Keratinocyte (primary cell): ENCODE results near the gene HSFX3. TPM values are rescaled to one million over a fixed set of nuclear protein-coding genes. Genes with fewer than 3 reads are reported as not detected.
"Not testable (repeated sequence)": the region's sequence is repeated elsewhere in the genome, so short reads cannot be mapped to it uniquely, and the experiment has no call there.

Source experiments
- DNase-seq: peaks from one replicate; pipeline ENCODE4 v3.0.0-alpha.2; 2011; ENCODE audit warnings: low read depth, missing footprints, low spot score
- FAIRE-seq: peaks from 2 replicates; lab custom pipeline; 2011; peaks lifted over from hg19 to GRCh38; lab: Jason Lieb, UNC
- H2AFZ ChIP-seq: 2 replicates; pipeline ENCODE4 v1.6.0; 2012; ENCODE audit warnings: low read length, control low read depth, inconsistent platforms; ENCODE audit not compliant: control insufficient read depth
- H3K27ac ChIP-seq: 2 replicates; pipeline ENCODE4 v1.5.1; 2011; ENCODE audit warnings: low read length; ENCODE audit not compliant: control insufficient read depth, insufficient read depth
- H3K27me3 ChIP-seq: 3 replicates; pipeline ENCODE4 v1.6.0; 2011; ENCODE audit warnings: low read length; ENCODE audit not compliant: control insufficient read depth, insufficient read depth; ENCODE audit errors: extremely low read depth
- H3K36me3 ChIP-seq, 2 experiments: 2 replicates in 1 of 2; 3 replicates in 1 of 2; pipeline ENCODE4 v1.5.1; 2011; ENCODE audit warnings: low read length in 2 of 2, mild to moderate bottlenecking in 1 of 2; ENCODE audit not compliant: control insufficient read depth in 2 of 2, insufficient read depth in 2 of 2; ENCODE audit errors: extremely low read depth in 1 of 2
- H3K4me1 ChIP-seq: 3 replicates; pipeline ENCODE4 v1.5.1; 2011; ENCODE audit warnings: low read length; ENCODE audit not compliant: control insufficient read depth, insufficient read depth; ENCODE audit errors: extremely low read depth
- H3K4me2 ChIP-seq: 3 replicates; pipeline ENCODE4 v1.6.0; 2011; ENCODE audit warnings: low read depth, low read length; ENCODE audit not compliant: control insufficient read depth, insufficient read depth; ENCODE audit errors: extremely low read depth
- H3K4me3 ChIP-seq, 3 experiments: fragments of 200-600 bp in 1 of 3; sonication (generic) in 1 of 3; 2 replicates in 2 of 3; 3 replicates in 1 of 3; pipeline ENCODE4 v1.5.1; 2011 to 2016; ENCODE audit warnings: low read length in 3 of 3, mild to moderate bottlenecking in 3 of 3, control low read depth in 2 of 3, inconsistent platforms in 1 of 3, low read depth in 1 of 3, mixed read lengths in 1 of 3, mixed run types in 1 of 3, moderate library complexity in 1 of 3; ENCODE audit not compliant: control insufficient read depth in 2 of 3, insufficient read depth in 2 of 3; ENCODE audit errors: extremely low read depth in 1 of 3
- H3K79me2 ChIP-seq: 2 replicates; pipeline ENCODE4 v1.6.0; 2012; ENCODE audit warnings: low read length; ENCODE audit not compliant: control insufficient read depth, insufficient read depth
- H3K9ac ChIP-seq: 3 replicates; pipeline ENCODE4 v1.6.0; 2011; ENCODE audit warnings: low read length; ENCODE audit not compliant: control insufficient read depth, insufficient read depth; ENCODE audit errors: extremely low read depth
- H3K9me1 ChIP-seq: 3 replicates; pipeline ENCODE4 v1.6.0; 2011; ENCODE audit warnings: low read length; ENCODE audit not compliant: control insufficient read depth, insufficient read depth; ENCODE audit errors: extremely low read depth
- H3K9me3 ChIP-seq: 2 replicates; pipeline ENCODE4 v1.5.1; 2012; ENCODE audit warnings: low read depth, low read length; ENCODE audit not compliant: control insufficient read depth
- H4K20me1 ChIP-seq: 3 replicates; pipeline ENCODE4 v1.6.0; 2011; ENCODE audit warnings: low read length; ENCODE audit not compliant: control insufficient read depth, insufficient read depth; ENCODE audit errors: extremely low read depth
- dilution Hi-C: fragments of 300-500 bp; cut with MboI; formaldehyde crosslinking; loops from one replicate; pipeline ENCODE4 v1.7.0; 2020; ENCODE audit warnings: low sequenced_read_pairs; ENCODE audit not compliant: extremely low pct_ligation_motif_present
- polyA minus RNA-seq, 3 experiments: library from RNA; depleted of rRNA, polyadenylated mRNA; stranded (reverse); fragments of >200 nt; gene quantifications; 1 replicate in 1 of 3; 2 replicates in 1 of 3; 3 replicates in 1 of 3; pipeline ENCODE4 v1.2.3, GENCODE V29; 2011
- polyA plus RNA-seq, 5 experiments: library from polyadenylated mRNA; depleted of rRNA in 3 of 5; stranded (reverse) in 3 of 5; stranded (forward) in 1 of 5; unstranded in 1 of 5; fragments of >200 nt; gene quantifications; 1 replicate in 1 of 5; 2 replicates in 3 of 5; 3 replicates in 1 of 5; pipeline versions ENCODE4 v1.2.1 to v1.2.3, GENCODE V29; 2011 to 2012; ENCODE audit warnings: missing spikeins in 2 of 5, low read depth in 1 of 5, low replicate concordance in 1 of 5

HSFX3 gene
- polyA plus RNA-seq (not detected in 3 replicates), polyA minus RNA-seq (not detected in 3 replicates)
- not detected for polyA plus RNA-seq (2011; ENCODE audit: low read depth)
- polyA plus RNA-seq (2011; cell fraction: cytosol; rRNA removed): not detected in 2 replicates
- not detected in 2 replicates for polyA plus RNA-seq (2011; cell fraction: nucleus; rRNA removed)
- polyA plus RNA-seq (2012; ENCODE audit: low replicate concordance): 0.18 TPM in 1 of 2 replicates, not detected in the other
- not detected for polyA minus RNA-seq (2011; cell fraction: cytosol; rRNA and poly(A)+ RNA removed)
- polyA minus RNA-seq (2011; cell fraction: nucleus; rRNA and poly(A)+ RNA removed): not detected in 2 replicates

GRCh38 chrX:149549701-149550100, at the start of gene HSFX3:
Gene HSFX3, minus strand, starts transcription at chrX:149549924. Its CDS starts 72 bp downstream, at chrX:149549852.
- dilution Hi-C loops, H3K27ac ChIP-seq, H3K4me3 ChIP-seq, H2AFZ ChIP-seq, H3K9me1 ChIP-seq, H3K4me1 ChIP-seq, H4K20me1 ChIP-seq, H3K9ac ChIP-seq, H3K27me3 ChIP-seq, DNase-seq, FAIRE-seq, H3K9me3 ChIP-seq, H3K79me2 ChIP-seq, H3K36me3 ChIP-seq, H3K4me2 ChIP-seq: not testable (repeated sequence)

GRCh38 chrX:149598603-149599002, 48.9 kb upstream of the HSFX3 start:
- H3K4me3 ChIP-seq, DNase-seq: not testable (repeated sequence)

GRCh38 chrX:149595943-149596342, 46.2 kb upstream of the HSFX3 start:
- H2AFZ ChIP-seq, H3K79me2 ChIP-seq, H3K36me3 ChIP-seq, H3K9me3 ChIP-seq, H3K9ac ChIP-seq, H3K27me3 ChIP-seq, H4K20me1 ChIP-seq, H3K4me2 ChIP-seq, H3K4me3 ChIP-seq, H3K27ac ChIP-seq, FAIRE-seq, H3K9me1 ChIP-seq, H3K4me1 ChIP-seq, dilution Hi-C loops, DNase-seq: not testable (repeated sequence)

More at GRCh38 chrX:149598603-149599002, 48.9 kb upstream of the HSFX3 start:
- H3K27ac ChIP-seq, H3K9me3 ChIP-seq, H4K20me1 ChIP-seq, H3K79me2 ChIP-seq, H3K9ac ChIP-seq, H3K4me2 ChIP-seq, dilution Hi-C loops, H3K9me1 ChIP-seq, H2AFZ ChIP-seq, H3K27me3 ChIP-seq, H3K4me1 ChIP-seq, FAIRE-seq, H3K36me3 ChIP-seq: not testable (repeated sequence)

- dilution Hi-C loops, H3K4me2 ChIP-seq, H3K27ac ChIP-seq, H3K4me1 ChIP-seq, H3K36me3 ChIP-seq, H3K27me3 ChIP-seq, H4K20me1 ChIP-seq, H3K4me3 ChIP-seq, H3K9me1 ChIP-seq, H3K9ac ChIP-seq, DNase-seq, H3K79me2 ChIP-seq, FAIRE-seq, H3K9me3 ChIP-seq, H2AFZ ChIP-seq: not testable (repeated sequence)
Observed at GRCh38 chrX:149595214-149595613, 45.5 kb upstream of the HSFX3 start, which contains the start of gene HSFX2. Gene HSFX2, minus strand, starts transcription at chrX:149595314. Its CDS starts 614 bp downstream, at chrX:149594700.

- not testable (repeated sequence) for H3K9ac ChIP-seq, FAIRE-seq, H2AFZ ChIP-seq
Observed at GRCh38 chrX:149590993-149591392, 41.3 kb upstream of the HSFX3 start.

More at GRCh38 chrX:149590993-149591392, 41.3 kb upstream of the HSFX3 start:
- DNase-seq, H3K27ac ChIP-seq, dilution Hi-C loops, H3K36me3 ChIP-seq, H3K4me3 ChIP-seq, H3K27me3 ChIP-seq, H3K79me2 ChIP-seq, H3K4me1 ChIP-seq, H3K9me1 ChIP-seq, H3K4me2 ChIP-seq, H3K9me3 ChIP-seq, H4K20me1 ChIP-seq: not testable (repeated sequence)
